Stimulated activated CD4-positive, alpha-beta T cell treated with anti-CD3 and anti-CD28 coated beads, TNF-alpha, amount 100 ng/mL, for 48 hours (primary cell): ENCODE results near the gene OR5H2.
"Not testable (repeated sequence)": the region's sequence is repeated elsewhere in the genome, so short reads cannot be mapped to it uniquely, and the experiment has no call there.

Experiments used
- DNase-seq, 3 donors: peaks; one replicate each; pipeline ENCODE4 v3.0.0-alpha.2; 2020; ENCODE audit warnings: low read depth in 3 of 3

Gene OR5H2

DNA sequence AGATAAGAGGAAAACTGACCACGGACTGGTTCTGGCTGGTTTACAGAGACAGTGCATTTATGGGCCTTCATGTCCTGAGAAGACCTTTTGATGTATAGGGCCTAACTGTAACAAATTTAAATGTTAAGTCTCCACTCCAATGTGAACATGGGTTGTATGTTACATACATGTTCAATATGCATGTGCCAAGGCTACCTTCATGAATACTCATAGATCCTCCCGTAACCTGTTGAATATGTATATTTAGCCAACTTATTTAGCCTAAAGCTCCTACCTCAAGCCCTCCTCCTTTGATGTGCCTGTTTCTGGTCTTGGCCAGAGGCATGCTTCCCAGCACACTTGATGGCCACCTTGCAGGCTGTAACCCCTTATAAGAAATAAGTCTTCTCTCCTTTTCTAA lies at the start of gene OR5H2:
OR5H2 (plus strand) TSS at position 301 of the 400 bp plus-strand sequence. CDS start 398 bp downstream, outside the sequence.
- DNase-seq = no peak

DNA sequence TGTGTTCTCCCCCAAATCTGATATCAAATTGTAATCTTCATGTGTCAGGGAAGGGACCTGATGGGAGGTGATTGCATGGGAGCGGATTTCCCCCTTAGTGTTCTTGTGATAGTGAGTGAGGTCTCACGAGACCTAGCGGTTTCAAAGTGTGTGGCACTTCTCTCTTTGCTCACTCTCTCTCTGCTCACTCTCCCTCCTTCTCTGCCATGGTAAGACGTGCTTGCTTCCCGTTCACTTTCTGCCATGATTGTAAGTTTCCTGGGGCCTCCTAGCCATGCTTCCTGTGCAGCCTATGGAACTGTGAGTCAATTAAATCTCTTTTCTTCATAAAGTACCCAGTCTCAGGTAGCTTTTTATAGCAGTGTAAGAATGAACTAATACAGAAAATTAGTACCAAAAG lies 48.8 kb upstream of the OR5H2 start:
- DNase-seq = no peak

DNA sequence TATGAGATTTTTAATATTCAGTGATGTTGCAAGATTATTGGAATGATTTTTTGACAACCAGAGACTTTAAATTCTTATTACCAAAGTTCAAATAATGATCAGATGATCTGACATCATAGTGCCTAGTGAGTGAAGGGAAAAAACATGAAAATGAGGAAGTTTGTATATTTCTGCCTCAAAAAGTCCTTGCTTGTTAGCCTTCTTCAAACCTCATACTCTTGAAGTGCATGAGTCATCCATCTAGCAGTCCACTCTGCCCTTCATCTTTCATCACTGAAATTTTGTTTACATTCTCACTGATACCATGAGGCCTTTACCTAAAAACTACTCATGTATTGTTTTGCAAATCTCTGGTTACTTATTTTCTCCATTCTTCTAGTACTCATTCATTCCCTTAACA lies 42.2 kb upstream of the OR5H2 start:
- DNase-seq = no peak

DNA sequence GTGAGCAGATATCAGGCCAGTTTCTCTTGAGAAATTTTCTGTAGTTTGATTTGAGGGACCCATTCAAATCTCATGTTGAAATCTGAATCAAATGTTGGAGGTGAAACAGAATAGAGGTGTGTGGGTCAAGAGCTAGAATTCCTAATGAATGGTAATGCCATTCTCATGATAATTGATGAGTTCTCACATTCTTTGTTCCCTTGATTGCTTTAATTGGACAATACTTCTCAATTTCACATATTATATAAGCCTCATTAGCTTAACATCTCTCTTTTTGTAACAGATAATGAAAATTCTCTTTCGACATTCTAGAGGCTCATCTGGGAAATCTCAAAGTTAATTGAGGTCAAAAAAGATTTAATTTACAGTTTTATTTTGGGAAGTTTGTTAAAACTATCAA lies 40.1 kb upstream of the OR5H2 start:
- no peak for DNase-seq

DNA sequence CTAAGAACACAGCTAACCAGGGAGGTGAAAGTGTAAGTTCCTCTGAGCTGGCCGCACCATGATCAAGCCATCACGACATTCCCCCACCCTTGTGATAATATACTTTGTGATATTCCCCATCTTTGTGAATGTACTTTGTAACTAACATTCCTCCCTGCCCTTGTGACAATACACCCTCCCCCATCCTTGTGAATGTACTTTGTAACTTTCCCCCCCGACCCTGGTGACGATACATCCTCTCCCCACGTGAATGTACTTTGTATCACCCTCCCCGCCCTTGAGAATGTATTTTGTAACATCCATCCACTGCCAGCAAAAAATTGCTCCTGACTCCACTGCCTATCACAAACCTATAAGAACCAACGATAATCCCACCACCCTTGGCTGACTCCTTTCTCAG lies 38.5 kb upstream of the OR5H2 start:
- no peak for DNase-seq

DNA sequence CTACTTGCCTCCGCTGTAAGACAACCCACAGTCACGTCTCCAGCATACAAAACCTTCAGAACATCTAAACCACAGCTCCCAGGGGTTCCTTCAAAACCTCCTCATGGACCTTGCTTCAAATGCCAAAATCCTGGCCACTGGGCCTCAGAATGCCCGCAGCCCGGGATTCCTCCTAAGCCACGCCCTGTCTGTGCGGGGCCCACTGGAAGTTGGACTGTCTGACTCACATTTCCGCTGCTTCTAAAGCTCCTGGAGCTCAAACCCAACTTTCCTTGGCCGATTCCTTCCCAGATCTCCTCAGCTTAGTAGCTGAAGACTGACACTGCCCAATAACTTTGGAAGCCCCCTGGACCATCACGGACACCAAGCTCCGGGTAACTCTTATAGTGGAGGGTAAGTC lies 36.2 kb upstream of the OR5H2 start:
- DNase-seq = no peak

DNA sequence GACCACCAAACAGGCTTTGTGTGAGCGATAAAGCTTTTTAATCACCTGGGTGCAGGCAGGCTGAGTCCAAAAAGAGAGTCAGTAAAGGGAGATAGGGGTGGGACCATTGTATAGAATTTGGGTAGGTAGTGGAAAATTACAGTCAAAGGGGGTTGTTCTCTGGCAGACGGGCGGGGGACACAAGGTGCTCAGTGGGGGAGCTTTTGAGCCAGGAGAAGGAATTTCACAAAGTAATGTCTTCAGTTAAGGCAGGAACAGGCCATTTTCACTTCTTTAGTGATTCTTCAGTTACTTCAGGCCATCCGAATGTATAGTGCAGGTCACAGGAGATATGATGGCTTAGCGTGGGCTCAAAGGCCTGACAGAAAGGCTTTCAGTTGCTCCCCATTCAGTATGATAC lies 26.3 kb upstream of the OR5H2 start:
- not testable (repeated sequence) for DNase-seq

DNA sequence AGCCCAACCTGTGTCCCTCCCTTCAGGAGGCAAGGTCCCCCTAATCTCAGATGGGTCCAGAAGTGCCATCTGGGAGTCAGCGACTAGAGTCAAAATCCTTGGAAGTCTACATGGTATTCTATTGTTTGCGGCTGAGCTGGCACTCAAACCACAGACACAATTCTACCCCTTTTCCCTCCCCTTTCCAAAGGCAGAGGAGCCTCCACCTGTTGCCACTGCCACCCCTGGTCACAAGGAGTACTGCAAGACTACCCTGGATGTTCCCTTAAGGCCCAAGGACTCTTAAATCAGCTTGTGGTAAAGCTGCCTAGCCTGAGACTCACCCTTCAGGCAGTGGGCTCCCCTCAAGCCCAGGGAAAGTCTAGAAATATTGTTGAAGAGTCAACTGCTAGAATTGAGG lies 22.6 kb upstream of the OR5H2 start:
- DNase-seq = no peak

DNA sequence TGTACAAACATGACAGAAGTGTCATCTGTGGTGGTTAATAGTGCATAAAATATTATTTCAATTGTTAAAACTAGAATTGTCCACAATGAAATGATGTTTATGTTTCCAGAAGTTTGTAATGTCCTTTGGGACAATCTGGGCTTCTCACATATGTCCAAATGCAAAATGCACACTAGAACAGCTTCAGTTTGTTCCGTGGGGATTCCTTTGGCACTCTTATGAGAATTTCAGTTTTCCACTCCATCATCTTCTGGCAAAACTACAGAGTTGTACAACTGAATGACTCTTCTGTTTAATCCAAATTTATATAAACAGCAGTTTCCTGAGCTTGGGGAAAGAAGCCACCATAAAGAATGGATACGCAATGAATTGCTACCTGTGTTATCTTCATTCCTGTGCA lies 20.3 kb upstream of the OR5H2 start:
- DNase-seq = no peak

DNA sequence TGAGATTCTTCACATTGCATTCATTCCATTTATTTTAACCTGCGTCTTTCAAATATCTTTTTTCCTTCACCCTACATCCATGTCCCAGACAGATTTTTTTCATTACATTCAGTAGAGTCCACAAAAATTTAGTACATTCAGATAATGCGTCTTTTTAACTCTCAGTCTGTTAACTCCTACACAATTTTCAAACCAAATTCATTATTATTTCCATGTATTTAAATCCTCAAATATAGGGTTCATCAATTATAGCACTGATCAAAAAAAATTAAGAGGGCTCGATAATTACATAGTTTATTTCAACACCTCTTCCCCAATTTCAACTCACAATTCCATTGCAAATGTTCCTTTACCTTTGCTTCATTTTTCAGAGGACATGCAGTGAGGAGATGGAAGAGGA lies 18.4 kb upstream of the OR5H2 start, which contains the start of gene OR5H6:
OR5H6 (plus strand) TSS at position 301 of the 400 bp plus-strand sequence; CDS start at position 390, 89 bp downstream.
- DNase-seq = no peak

DNA sequence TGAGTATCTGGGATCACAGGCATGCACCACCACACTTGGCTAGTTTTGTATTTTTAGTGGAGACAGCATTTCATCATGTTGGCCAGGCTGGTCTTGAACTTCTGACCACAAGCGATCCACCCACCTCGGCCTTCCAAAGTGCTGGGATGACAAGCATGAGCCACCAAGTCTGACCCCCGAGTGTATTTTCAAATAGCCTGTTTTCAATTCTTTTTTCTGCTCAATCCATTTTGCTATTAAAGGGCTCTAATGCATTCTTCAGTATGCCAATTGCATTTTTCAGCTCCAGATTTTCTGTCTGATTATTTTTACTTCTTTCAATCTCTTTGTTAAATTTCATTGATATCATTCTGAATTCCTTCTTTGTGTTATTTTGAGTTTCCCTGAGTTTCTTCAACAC lies 12.5 kb upstream of the OR5H2 start:
- DNase-seq = no peak

DNA sequence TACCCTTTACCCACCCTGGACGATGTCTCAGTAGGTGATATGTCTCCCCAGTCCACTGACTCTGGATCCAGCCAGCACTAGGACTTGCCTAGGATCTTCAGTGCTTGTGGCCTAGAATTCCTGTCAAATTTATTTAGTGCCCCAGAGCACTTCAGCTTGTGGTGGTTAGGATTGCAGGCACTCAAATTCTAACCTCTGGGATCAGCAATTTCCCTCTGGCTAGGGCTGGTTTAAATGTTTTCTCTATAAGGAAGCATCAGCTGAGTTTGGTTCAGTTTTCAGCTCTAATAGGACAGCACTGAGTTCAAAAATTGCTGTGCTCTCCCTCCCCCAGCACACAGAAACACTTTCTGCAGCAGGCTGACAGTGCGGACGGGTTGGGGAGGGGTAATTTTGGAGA lies 10.2 kb upstream of the OR5H2 start:
- DNase-seq = no peak

DNA sequence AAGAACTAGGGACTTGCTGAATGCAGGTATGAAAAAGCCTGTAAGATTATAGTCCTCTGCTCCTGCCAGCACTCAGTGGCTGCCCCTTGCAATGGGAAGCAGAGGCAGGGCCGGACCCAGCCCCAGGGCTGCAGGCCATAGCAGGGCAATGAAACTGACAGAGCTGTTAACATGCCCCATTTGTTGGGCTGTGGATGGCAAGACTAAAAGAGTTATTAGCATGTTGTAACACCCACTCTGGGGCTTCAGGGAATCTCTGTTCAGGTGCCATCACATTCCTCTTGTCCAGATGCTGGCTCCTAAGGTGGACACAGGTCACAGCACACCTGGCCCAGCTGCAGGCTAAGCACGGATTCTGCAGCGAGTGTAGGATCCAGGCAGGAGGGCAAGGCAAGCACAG lies 7.4 kb upstream of the OR5H2 start:
- no peak for DNase-seq

DNA sequence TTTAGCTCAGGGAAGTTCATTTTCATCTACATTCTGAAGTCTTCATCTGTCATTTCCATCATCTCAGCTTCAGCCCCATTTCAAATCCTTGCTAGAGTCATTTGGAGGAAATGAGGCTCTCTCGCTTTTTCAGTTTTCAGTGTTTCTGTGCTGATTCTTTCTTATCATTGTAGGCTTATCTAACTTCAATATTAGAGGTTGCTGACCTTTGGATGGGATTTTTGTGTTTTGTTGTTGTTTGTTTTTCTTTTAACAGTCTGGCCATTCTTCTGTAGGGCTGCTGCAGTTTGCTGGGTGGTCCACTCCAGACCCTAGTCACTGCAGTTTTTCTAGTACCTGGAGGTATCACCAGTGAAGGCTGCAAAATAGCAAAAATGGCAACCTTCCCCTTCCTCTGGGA lies 8.6 kb downstream of the OR5H2 start:
- no peak for DNase-seq

DNA sequence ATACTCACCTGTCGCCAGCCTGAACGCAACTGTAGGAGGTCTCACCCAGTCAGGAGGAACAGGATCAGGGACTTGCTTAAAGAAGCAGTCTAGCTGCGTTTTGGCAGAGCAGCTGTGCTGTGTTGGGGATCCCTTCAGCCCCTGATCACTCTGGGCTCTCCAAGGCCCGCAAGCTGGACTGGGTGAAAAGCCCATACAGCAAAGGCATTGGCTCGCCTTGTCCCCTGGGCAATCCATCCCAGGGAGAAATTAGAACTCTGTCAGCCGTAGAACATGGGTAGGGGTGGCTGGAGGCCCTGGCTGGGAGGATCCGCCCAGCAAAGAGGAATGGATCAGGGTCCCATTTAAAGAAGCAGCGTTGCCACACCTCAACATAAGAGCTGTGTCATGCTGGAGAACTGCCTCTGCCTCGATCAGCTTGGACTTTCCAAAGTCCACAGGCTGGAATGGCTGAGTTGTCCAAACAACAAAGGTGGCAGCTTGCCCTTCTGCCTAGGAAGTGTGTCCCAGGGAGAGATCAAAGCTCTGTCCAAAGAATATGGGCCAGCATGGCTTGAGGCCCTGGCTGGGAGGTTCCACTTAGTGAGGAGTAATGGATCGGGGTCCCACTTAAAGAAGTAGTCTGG lies 9.1 kb downstream of the OR5H2 start:
- no peak for DNase-seq

DNA sequence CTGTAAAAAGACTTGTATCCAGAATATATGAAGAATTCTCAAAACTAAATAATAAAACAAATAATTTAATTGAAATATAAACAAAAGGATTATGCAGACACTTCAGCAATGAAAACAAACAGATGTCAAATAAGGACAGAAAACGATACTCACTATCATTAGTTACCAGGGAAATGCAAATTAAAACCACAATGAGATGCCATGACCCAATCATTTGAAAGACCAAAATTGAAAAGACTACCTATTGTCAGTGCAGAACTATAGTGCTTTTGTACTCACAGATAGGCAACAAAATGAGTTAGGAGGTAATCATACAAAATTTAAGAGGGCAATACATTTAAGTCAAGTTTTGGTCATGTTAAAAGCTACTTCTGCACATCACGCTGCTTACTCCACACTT lies 39.8 kb downstream of the OR5H2 start:
- DNase-seq = no peak

DNA sequence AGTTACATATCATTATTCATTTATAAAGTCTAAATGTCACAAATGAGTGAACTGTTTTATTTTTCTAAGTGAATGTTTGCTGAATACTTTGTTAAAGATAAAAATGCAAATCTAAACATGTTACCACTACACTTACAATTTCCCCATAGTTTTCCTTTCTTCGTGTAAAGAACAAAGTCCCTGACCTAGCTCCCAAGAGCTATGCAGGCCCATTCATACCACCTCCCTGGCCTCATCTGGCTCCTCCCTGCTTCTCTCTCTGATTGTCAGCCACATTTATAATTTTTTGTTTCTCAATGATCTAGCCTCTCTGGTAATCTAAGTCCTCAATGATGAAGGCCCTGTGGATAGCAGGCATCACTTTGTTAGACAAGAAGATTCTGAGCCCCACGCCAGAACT lies 40.4 kb downstream of the OR5H2 start:
- DNase-seq = no peak

DNA sequence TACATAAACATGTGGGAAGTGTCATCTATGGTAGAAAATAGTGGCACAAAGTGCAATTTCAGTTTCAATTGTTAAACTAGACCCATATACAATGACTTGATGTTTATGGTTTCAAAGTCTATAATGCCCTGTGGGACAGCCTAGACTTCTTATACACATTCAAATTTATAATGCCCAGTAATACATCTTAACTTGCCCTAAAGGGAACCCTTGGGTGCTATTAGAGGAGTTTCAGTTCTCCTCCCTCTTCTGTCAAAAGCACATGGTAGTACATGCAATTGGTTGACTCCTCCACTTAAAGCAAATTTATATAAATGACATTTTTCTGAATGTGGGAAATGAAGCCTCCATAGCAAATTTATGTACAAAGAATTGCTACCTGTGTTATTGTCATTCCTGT lies 41.1 kb downstream of the OR5H2 start:
- DNase-seq = no peak

DNA sequence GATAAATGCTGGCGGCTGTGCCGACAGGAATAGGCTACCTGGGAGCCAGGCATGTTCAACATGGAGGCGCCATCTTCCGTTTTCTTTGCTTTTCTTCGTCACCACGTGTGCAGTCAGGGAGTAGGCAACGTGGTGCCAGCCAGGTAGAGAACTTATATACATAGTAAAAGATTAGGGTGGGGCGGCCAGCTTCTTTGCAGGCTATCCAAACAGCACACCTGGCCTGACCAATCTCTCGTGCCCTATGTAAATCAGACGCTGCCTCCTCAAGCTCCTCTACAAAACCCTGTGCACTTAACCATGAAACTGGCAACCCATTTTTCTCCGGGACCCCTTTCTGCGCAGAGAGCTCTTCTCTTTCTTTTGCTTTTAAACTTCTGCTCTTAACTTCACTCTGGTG lies 42.8 kb downstream of the OR5H2 start:
- no peak for DNase-seq

DNA sequence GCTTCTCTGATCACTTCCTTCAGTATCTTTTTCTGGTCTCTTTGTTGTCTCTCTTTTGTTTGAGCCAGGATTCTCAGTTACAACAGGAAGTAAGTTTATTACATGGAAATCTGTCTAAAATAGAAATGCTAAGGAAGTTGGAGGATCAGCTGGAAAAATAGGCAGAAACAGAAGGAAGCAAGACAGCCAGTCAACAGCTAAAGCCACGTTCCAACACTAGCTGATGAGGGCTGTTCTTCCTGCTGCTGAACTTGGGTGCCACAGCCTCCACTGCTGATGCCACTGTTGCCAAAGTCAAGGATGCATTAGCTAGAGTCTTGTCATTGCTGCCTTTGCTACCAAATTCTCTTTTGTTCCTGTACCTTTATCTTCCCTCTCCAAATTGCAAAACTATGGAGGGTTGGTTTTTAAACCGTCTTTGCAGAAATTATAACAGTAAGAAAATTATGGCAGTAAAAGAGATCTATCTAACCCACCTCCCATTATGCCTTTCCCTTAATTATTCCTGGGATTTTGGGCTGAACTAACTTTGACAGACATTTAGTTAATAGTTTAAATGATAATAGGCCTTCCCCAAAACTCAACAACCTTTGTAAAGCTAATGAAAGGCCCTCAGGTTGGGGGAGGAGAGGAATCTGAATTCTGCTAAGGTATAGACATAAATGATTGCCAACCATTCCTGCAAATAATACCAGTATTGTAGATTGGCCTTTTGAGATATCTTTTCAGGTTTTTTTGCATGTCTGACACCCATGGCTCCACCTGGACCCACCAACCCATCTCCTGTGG lies 44.0 kb downstream of the OR5H2 start:
- no peak for DNase-seq

DNA sequence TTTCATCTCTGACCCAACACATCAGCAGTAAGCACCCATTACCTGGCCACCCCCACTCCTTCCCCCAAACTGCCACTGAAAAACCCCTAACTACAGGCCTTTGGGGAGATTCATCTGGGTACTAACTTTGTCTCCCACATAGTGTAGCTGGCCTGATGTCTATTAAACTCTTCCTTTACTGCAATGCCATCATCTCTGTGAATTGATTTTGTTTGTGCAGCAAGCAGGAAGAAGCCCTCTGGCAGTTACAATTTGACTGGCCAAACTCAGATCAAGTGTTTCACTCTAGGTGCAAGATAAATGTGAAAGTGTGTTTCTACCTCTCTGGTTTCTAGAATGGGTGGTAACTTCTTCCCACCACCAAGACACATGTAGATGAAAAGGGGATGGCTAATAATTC lies 44.6 kb downstream of the OR5H2 start:
- no peak for DNase-seq

DNA sequence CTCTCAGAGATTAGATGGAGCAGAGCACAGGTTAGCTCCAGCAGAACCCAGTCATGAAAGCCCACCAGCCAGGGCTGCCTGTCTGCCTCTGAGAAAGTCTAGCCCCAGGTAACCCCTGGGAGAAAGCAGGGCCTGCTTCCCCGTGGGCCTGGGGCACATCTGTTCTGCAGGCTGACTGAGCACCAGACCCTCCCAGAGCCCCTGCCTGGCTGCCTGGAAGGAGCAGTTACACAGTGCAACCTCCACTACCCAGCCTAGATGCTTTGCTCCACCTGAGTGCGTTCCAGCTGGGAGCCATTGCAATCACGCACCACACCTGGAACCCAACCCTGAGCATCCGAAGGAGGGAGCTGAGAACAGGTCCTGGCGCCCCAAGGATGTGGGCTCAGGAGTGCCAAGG lies 46.6 kb downstream of the OR5H2 start:
- no peak for DNase-seq

DNA sequence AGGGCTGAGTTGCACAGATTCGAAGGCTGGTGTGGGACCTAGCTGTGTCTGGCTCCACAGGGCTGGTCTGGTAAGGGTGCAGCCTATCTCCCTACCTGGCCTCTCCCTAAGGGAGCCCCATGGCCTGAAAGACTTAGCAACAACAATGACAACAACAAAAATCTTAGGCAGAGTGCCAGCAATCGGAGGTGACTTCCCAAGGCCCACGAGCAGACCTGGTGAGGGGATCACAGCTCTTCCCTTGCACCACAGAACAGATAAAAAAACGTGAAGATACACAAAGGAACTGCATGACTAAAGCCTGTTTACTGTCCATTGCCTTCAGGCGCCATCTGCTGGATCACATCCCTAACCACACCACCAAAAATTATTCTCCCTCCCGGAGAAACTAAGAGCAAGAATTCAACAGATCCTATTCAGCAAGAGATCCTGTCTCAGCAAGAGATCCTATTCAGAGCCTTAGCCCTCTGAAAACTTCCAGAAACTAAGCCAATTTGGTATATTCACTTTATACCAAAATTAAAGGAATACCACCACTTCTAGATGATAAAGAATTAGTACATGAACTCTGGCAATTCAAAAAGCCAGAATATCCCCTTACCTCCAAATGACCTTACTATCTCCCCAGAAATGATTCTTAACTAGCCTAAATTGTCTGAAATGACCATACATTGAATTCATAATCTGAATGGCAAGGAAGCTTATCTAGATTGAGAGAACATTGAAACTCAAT lies 47.3 kb downstream of the OR5H2 start:
- peak; percentile 7 to 13 (median 11) for DNase-seq
